BJ (cell line): Measurements from ENCODE around the gene WDR33. TPM values are rescaled to one million over a fixed set of nuclear protein-coding genes. Genes with fewer than 3 reads are reported as not detected.

Experiments
- CTCF ChIA-PET: fragments of 350-600 bp; formaldehyde crosslinking; extraction: SDS; loops from one replicate; lab custom pipeline; 2021; ENCODE audit warnings: antibody characterized with exemption, inconsistent platforms; lab: Yijun Ruan, JAX
- POLR2A ChIA-PET: fragments of 300-600 bp; sonication (Branson Sonifier 250); formaldehyde crosslinking; extraction: SDS; loops from one replicate; lab custom pipeline; 2021; ENCODE audit warnings: antibody characterized with exemption; lab: Charles Lee
- DNase-seq: peaks from one replicate; pipeline ENCODE4 v3.0.0-alpha.2; 2011; ENCODE audit warnings: low read depth
- H3K27me3 ChIP-seq: 2 replicates; pipeline ENCODE4 v1.6.0; 2011; ENCODE audit warnings: low read length; ENCODE audit not compliant: control insufficient read depth, insufficient read depth
- H3K36me3 ChIP-seq: 2 replicates; pipeline ENCODE4 v1.5.1; 2011; ENCODE audit warnings: low read length; ENCODE audit not compliant: control insufficient read depth, insufficient read depth
- H3K4me3 ChIP-seq: 2 replicates; pipeline ENCODE4 v1.5.1; 2011; ENCODE audit warnings: low read depth, mild to moderate bottlenecking, control low read depth, low read length
- CTCF ChIP-seq: IDR thresholded peaks from 2 replicates; pipeline ENCODE4 v1.5.1; 2011; ENCODE audit warnings: low read depth, mild to moderate bottlenecking, control low read depth, inconsistent platforms, low read length, moderate library complexity; ENCODE audit not compliant: insufficient read depth
- polyA plus RNA-seq: library from polyadenylated mRNA; depleted of rRNA; stranded (reverse); fragments of >200 nt; gene quantifications from 2 replicates; pipeline ENCODE4 v1.2.3, GENCODE V29; 2011

The WDR33 gene
- polyA plus RNA-seq, 1 experiment, result 14.8 TPM

- CTCF ChIA-PET, result no interaction called here
- POLR2A ChIA-PET, result no interaction called here
Measured at GRCh38 chr2:127690696-127691095, 120.3 kb downstream of the WDR33 start.

GRCh38 chr2:127688405-127688804 is 122.6 kb downstream of the WDR33 start:
- TF ChIP-seq CTCF, result no peak
- CTCF ChIA-PET, result no interaction called here
- Histone ChIP-seq H3K27me3 (no peaks in the 10 kb centered on the region; the same call in 1 of the 2 replicates), H3K36me3 (no peaks in the 10 kb centered on the region), H3K4me3 (no peak overlapping the region)
- POLR2A ChIA-PET, result no interaction called here
- no peak for DNase-seq

More at GRCh38 chr2:127690696-127691095, 120.3 kb downstream of the WDR33 start:
- no peak for DNase-seq
- Histone ChIP-seq H3K36me3 (no peaks in the 10 kb centered on the region), H3K4me3 (no peak overlapping the region), H3K27me3 (no peaks in the 10 kb centered on the region)
- TF ChIP-seq CTCF, result no peak

- Histone ChIP-seq H3K27me3 (no peaks in the 10 kb centered on the region; the same call in 1 of the 2 replicates), H3K4me3 (no peak overlapping the region), H3K36me3 (no peaks in the 10 kb centered on the region)
- TF ChIP-seq CTCF, result no peak
- ChIA-PET POLR2A (interaction anchor here (0.6 kb wide), 1 partner anchor 10 kb away, joined by 3 read pairs; no protein-coding TSS in a partner anchor), CTCF (interaction anchor here (0.9 kb wide), 1 partner anchor 35 kb away, joined by 3 read pairs; no protein-coding TSS in a partner anchor)
- no peak for DNase-seq
Measured at GRCh38 chr2:127685410-127686080, 125.4 kb downstream of the WDR33 start.

- ChIA-PET CTCF (no interaction called here), POLR2A (no interaction called here)
- no peak for TF ChIP-seq CTCF
- Histone ChIP-seq H3K36me3 (no peaks in the 10 kb centered on the region), H3K4me3 (no peak overlapping the region), H3K27me3 (no peaks in the 10 kb centered on the region; the same call in 1 of the 2 replicates)
- no peak for DNase-seq
Measured at GRCh38 chr2:127683757-127684156, 127.2 kb downstream of the WDR33 start.

GRCh38 chr2:127683056-127683455 is 127.9 kb downstream of the WDR33 start:
- no peaks in the 10 kb centered on the region for H3K36me3 ChIP-seq
- POLR2A ChIA-PET, result no interaction called here
- peaks cover 2% of the 10 kb centered on the region; the same call in 1 of the 2 replicates for H3K27me3 ChIP-seq
- CTCF ChIA-PET, result interaction anchor here (1.1 to 2.0 kb wide), 3 partner anchors 12 to 92 kb away, joined by 4 to 12 read pairs (median 7); no protein-coding TSS in a partner anchor
- no peak overlapping the region for H3K4me3 ChIP-seq
- TF ChIP-seq CTCF, result no peak
- DNase-seq, result no peak
